Activated T-cell treated with anti-CD3 and anti-CD28 coated beads for 4 hours (primary cell): ENCODE data around the gene KIF19.
"Not testable (repeated sequence)": the region's sequence is repeated elsewhere in the genome, so short reads cannot be mapped to it uniquely, and the experiment has no call there.

ENCODE experiments used
- DNase-seq: peaks from one replicate; pipeline ENCODE4 v3.0.0-alpha.2; 2020

Gene KIF19

GRCh38 chr17:74391771-74392170, 65.7 kb downstream of the KIF19 start:
- DNase-seq, result no peak

DNA sequence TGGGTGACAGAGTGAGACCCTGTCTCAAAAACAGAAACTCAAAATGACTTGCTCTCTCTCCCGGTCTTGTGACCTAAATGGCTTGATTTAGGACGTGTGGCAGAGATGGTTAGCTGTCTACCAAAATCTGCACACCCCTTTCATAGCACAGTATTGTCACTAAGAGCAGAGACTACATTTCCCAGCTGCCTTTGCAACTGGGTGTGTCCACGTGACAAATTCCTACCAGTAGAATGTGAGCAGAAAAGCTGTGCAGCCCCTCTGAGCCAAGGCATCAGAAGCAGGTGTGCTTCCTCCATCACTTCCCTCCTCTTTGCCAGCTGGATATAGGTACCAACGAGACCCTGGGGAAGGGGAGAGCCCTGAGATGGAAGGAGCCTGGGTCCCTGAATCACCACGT, 66.8 kb downstream of the KIF19 start:
- DNase-seq, result no peak

DNA sequence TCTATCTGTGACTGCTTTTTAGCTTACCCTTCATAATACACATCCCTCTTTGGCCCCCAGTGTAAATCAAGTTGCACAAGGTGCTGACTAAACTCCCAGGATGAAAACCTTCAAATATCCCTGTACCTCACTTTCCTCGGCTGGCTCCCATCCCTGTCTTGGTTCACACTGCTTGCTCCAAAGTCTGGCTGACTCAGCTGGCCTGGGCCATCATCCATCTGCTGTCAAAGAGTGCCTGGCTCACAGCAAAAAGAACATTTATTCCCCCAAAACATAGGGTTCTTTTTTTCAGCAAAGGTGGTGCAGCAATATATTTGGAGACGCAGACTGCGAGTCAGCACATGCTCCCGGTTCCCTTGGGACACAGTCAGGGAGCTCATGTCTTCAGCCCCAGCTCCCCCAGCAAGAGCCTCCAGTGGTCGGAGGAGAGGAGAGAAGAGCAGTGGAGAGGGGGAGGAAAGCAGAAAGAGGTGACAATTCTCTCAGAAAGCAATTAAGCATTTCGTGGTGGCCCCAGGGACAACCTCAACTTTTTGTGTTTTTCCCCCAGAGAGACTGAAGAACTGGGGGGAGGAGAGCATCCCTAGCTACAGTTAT, 67.4 kb downstream of the KIF19 start:
- DNase-seq, result no peak

DNA sequence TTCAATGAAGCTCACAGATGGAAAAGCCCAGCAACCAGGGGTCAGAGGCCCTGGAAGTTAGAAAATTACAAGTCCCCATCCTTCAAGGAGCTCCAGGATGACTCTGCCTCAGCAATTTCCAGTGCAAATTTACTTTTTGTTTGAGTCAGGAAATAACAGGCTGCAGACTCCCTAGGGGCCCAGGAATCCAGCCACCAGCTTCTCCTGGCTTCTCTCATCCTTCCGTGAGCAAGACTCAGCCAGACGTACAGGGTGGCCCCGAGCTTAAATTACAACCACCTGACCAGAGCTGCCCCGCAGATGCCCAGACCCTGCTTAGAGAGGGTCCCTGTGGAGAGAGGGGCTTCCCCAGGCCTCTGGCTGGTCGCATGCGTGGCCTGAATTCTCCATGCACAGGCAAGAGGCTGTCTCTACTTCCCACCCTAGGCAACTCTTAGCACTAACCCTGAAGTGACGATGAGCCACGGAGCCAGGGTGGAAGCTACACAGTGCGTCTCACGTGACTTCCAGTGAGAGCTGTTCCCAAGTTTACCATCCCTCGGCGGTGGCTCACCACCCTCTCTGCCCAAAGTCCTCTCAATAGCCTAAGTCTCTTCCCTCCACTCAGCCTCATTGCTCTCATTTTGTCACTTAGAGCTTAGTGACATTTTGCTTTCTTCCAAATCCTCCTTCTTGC, 68.4 kb downstream of the KIF19 start:
- DNase-seq, result no peak

GRCh38 chr17:74394977-74395376, 69.0 kb downstream of the KIF19 start:
- no peak for DNase-seq

DNA sequence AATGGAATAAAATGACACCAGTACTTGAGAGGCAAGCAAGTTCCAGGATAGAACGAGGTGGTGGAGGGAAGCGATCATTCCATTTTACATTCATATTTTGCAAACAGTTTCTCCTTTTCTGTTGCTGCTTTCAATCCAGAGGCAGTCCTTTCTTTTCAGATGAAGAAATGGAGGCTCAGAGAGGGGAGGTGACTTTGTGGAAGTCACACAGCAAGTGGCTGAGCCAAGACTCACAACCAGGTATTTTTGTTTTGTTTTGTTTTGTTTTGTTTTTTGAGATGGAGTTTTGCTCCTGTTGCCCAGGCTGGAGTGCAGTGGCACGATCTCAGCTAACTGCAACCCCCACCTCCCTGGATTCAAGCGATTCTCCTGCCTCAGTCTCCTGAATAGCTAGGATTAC, 70.5 kb downstream of the KIF19 start:
- no peak for DNase-seq

DNA sequence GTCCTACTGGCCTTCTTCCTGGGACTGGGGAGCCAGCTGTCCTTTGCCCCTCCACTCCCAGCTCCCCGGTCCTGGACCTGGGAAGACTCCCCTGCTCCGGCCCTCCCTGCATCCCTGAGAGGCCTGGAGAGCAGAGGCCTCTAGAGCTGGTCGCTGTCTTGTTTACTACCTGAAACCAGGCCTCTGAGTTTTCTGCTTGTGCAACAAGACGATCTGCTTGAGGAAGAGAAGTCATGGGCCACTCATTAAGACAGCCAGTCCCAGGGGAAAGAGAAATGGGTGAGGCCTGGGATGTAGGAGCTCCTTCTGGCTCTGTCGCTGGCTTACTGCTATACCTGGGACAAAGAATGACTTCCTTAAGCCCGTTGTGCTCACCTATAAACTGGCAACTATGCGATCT, 76.0 kb downstream of the KIF19 start:
- DNase-seq, result no peak

- no peak for DNase-seq
Observed at GRCh38 chr17:74403512-74404137, 77.6 kb downstream of the KIF19 start.

GRCh38 chr17:74404218-74404617, 78.2 kb downstream of the KIF19 start:
- no peak for DNase-seq

GRCh38 chr17:74404789-74405188, 78.8 kb downstream of the KIF19 start:
- DNase-seq, result no peak

GRCh38 chr17:74405311-74405710, 79.3 kb downstream of the KIF19 start:
- not testable (repeated sequence) for DNase-seq
